ENCODE results near the gene TRPV4.

DNA sequence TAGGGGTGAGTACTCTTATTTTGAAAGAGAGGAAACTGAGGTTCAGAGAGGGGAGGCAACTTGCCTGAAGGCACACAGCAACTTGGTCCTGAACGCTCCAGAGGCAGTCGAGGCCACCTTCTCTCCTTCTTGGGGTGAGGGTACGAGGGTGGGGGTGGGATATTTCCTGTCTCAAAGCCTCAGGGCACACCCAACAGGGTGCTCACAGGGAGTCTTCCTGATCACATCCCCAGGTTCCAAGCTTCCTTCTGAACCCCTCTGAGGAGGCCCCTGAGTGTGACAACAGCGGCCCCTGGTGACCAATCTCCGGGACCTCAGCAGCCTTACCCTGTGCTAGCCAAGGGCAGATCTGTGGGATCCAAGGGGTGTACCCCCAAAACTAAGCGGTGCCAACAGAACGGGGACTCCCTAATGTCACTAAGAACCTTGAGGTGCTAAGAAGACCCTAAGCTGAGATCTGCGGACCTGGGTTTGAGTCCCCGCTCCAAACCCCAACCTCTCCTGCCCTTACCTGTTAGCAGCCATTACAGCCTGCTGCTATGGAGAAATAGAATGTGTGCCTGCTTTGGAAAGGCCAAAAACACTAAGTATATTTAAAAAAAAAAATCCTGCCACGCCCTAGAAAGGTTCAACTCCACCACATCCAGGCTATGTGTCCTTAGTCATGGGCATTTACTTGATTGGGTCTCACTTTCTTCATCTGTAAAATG lies 57.9 kb downstream of the TRPV4 start:
- TF ChIP-seq, protein P1, sequence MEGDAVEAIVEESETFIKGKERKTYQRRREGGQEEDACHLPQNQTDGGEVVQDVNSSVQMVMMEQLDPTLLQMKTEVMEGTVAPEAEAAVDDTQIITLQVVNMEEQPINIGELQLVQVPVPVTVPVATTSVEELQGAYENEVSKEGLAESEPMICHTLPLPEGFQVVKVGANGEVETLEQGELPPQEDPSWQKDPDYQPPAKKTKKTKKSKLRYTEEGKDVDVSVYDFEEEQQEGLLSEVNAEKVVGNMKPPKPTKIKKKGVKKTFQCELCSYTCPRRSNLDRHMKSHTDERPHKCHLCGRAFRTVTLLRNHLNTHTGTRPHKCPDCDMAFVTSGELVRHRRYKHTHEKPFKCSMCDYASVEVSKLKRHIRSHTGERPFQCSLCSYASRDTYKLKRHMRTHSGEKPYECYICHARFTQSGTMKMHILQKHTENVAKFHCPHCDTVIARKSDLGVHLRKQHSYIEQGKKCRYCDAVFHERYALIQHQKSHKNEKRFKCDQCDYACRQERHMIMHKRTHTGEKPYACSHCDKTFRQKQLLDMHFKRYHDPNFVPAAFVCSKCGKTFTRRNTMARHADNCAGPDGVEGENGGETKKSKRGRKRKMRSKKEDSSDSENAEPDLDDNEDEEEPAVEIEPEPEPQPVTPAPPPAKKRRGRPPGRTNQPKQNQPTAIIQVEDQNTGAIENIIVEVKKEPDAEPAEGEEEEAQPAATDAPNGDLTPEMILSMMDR (IDR thresholded peaks at IDR 0.05 in 4 of 5, conservative IDR thresholded peaks at IDR 0.05 in 1 of 5): peak; percentile 85 to 94 (median 89)
- no peak for TF ChIP-seq POLR2A (IDR thresholded peaks at IDR 0.05)
